Measurements from ENCODE around the gene NHERF1. TPM values are rescaled to one million over a fixed set of nuclear protein-coding genes. Genes with fewer than 3 reads are reported as not detected.

NHERF1 gene
- total RNA-seq, 1 donor from 2014 or later: 108 TPM

DNA sequence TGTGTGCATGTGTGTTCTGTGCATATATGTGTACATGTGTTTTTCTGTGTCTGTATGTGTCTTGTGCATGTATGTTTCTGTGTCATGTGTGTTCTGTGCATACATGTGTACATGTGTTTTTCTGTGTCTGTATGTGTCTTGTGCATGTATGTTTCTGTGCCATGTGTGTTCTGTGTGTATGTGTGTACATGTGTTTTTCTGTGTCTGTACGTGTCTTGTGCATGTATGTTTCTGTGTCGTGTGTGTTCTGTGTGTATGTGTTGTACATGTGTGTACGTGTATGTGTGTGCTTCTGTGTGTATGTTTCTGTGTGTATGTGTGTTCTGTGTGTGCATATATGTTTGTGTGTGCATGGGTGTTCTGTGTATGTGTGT is 19.7 kb upstream of the NHERF1 start:
- Mint-ChIP-seq H3K36me3 (ENCODE audit: low read depth) (no peaks in the 10 kb centered on the region), H3K9me3 (ENCODE audit: low read depth) (no peaks in the 10 kb centered on the region), H3K27ac (ENCODE audit: unreplicated experiment) (no peak overlapping the region), H3K4me1 (ENCODE audit: low read depth) (no peaks in the 10 kb centered on the region), H3K27me3 (ENCODE audit: low read depth) (peaks cover 17% of the 10 kb centered on the region), H3K4me3 (ENCODE audit: unreplicated experiment) (no peak overlapping the region)
- TF ChIP-seq, protein P1, sequence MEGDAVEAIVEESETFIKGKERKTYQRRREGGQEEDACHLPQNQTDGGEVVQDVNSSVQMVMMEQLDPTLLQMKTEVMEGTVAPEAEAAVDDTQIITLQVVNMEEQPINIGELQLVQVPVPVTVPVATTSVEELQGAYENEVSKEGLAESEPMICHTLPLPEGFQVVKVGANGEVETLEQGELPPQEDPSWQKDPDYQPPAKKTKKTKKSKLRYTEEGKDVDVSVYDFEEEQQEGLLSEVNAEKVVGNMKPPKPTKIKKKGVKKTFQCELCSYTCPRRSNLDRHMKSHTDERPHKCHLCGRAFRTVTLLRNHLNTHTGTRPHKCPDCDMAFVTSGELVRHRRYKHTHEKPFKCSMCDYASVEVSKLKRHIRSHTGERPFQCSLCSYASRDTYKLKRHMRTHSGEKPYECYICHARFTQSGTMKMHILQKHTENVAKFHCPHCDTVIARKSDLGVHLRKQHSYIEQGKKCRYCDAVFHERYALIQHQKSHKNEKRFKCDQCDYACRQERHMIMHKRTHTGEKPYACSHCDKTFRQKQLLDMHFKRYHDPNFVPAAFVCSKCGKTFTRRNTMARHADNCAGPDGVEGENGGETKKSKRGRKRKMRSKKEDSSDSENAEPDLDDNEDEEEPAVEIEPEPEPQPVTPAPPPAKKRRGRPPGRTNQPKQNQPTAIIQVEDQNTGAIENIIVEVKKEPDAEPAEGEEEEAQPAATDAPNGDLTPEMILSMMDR (IDR thresholded peaks at IDR 0.05): no peak
- DNase-seq (ENCODE audit: low spot score): no peak

DNA sequence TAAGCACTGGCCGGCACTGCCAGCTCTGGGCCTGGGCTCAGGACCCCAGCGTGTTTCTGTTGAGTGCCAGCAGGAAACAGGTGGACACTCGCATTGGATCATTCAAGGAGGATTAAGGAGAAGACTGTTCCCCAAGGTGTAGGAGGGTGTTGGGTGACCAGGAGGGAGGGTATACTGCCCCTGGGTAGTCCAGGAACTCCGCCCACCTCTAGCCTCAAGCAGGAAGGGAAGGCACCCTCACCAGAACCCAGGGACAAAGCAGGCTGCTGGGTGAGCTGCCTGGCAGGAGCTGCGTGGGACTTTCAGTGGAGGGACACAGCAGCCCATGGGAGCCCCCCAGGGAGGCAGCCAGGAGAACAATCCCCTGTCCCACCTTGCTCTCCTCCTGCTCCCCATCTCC is 19.1 kb upstream of the NHERF1 start:
- H3K36me3 Mint-ChIP-seq (ENCODE audit: low read depth): no peaks in the 10 kb centered on the region
- H3K4me1 Mint-ChIP-seq (ENCODE audit: low read depth): no peaks in the 10 kb centered on the region
- TF ChIP-seq, protein P1 (IDR thresholded peaks at IDR 0.05): no peak
- no peak overlapping the region for H3K4me3 Mint-ChIP-seq (ENCODE audit: unreplicated experiment)
- H3K27ac Mint-ChIP-seq (ENCODE audit: unreplicated experiment): no peak overlapping the region
- no peak for DNase-seq (ENCODE audit: low spot score)
- peaks cover 11% of the 10 kb centered on the region for H3K27me3 Mint-ChIP-seq (ENCODE audit: low read depth)
- H3K9me3 Mint-ChIP-seq (ENCODE audit: low read depth): no peaks in the 10 kb centered on the region

DNA sequence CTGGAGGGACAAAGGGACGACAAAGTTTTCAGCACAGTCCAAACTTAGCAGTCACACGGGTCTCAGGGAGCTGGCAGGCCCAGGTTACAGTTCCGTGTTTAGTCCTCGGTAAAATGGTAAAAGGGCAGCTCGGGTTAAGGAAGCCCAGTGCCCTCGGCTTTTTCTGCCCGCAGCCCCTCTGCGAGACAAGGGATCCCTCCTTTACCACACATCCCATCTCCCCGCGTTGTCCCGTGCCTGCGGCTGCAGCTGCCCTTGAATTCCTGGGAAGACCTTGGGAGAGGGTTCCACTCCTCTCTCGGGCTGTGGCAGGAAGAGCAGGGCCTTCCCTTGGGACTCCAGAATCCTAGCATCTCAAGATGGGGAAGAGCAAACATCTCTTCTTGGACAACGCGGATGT is 18.6 kb upstream of the NHERF1 start:
- H3K9me3 Mint-ChIP-seq (ENCODE audit: low read depth): no peaks in the 10 kb centered on the region
- no peaks in the 10 kb centered on the region for H3K4me1 Mint-ChIP-seq (ENCODE audit: low read depth)
- no peaks in the 10 kb centered on the region for H3K36me3 Mint-ChIP-seq (ENCODE audit: low read depth)
- no peak overlapping the region for H3K27ac Mint-ChIP-seq (ENCODE audit: unreplicated experiment)
- no peak overlapping the region for H3K4me3 Mint-ChIP-seq (ENCODE audit: unreplicated experiment)
- peaks cover 8% of the 10 kb centered on the region for H3K27me3 Mint-ChIP-seq (ENCODE audit: low read depth)
- TF ChIP-seq, protein P1 (IDR thresholded peaks at IDR 0.05): no peak
- DNase-seq (ENCODE audit: low spot score): no peak

DNA sequence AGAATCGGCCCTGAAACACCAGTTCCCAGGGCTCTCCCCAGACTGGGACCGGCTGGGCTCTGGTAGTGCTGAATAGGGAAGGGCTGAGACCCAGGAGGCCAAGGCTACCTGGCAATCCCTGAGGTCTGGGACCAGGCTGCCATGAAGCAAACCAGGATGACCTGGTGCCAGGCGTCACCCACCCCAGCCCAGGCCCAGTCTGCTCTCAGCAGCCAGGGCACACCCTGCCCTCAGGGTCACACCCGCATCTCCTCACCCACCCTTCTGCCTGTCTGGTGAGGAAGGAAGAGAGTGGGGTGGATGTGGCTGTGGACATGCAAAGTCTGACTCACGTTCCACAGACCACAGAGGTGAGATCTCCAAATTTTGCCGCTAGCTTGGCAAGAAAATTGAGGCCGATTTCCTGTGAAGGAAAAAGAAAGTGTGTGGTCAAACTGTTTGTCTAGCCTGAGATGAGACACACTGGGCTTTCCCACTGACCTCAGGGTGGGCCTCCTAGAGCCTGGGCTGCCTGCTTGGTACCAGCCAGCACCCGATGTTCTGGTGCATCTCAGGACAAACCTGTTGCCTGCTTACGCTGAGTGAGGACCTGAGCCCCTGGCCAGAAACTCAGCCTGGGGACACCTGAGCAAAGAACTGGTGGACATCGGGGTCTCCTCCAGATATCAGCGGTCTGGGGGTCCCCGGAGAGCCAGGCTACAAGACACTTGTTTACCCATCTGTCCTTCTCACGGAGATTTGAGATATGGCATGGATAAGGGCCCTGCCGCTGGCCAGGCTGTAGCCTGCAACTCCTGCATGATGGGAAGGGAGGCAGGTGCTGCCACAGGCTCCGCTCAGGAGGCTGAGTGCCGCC is 17.7 kb upstream of the NHERF1 start:
- TF ChIP-seq, protein P1 (IDR thresholded peaks at IDR 0.05): no peak
- Mint-ChIP-seq H3K4me3 (ENCODE audit: unreplicated experiment) (no peak overlapping the region), H3K36me3 (ENCODE audit: low read depth) (no peaks in the 10 kb centered on the region), H3K27me3 (ENCODE audit: low read depth) (peaks cover 8% of the 10 kb centered on the region), H3K9me3 (ENCODE audit: low read depth) (no peaks in the 10 kb centered on the region), H3K27ac (ENCODE audit: unreplicated experiment) (no peak overlapping the region), H3K4me1 (ENCODE audit: low read depth) (no peaks in the 10 kb centered on the region)
- DNase-seq (ENCODE audit: low spot score): no peak

DNA sequence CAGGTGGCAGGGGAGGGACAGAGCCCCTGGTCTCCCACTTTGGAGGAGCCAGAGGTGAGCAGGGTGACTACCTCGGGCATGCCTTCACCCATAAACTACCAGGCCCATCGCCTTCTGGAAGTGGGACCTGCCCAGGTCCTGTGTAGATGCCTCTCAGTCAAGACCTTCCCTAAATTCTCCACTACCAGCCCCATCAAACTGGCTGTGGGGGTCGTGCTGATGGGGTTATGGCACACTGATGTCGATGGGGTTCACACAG is 17.2 kb upstream of the NHERF1 start:
- H3K4me1 Mint-ChIP-seq (ENCODE audit: low read depth): no peaks in the 10 kb centered on the region
- DNase-seq (ENCODE audit: low spot score): no peak
- no peaks in the 10 kb centered on the region for H3K36me3 Mint-ChIP-seq (ENCODE audit: low read depth)
- TF ChIP-seq, protein P1 (IDR thresholded peaks at IDR 0.05): no peak
- H3K4me3 Mint-ChIP-seq (ENCODE audit: unreplicated experiment): no peak overlapping the region
- peaks cover 13% of the 10 kb centered on the region for H3K27me3 Mint-ChIP-seq (ENCODE audit: low read depth)
- H3K9me3 Mint-ChIP-seq (ENCODE audit: low read depth): no peaks in the 10 kb centered on the region
- no peak overlapping the region for H3K27ac Mint-ChIP-seq (ENCODE audit: unreplicated experiment)

Data from chondrocyte (in vitro differentiated cells).